Hepatocyte (in vitro differentiated cells): ENCODE results near the gene MICU1.

Experiments
- EZH2 ChIP-seq: fragments of 200-600 bp; sonication (generic); IDR thresholded peaks from 2 replicates; pipeline ENCODE4 v1.6.1; 2016; ENCODE audit warnings: antibody characterized with exemption, mild to moderate bottlenecking, borderline replicate concordance
- EZH2phosphoT487 ChIP-seq: fragments of 200-600 bp; sonication (generic); IDR thresholded peaks from one replicate; pipeline ENCODE4 v1.6.1; 2018; ENCODE audit warnings: antibody characterized with exemption, mild to moderate bottlenecking, low read depth, moderate library complexity; ENCODE audit not compliant: unreplicated experiment, severe bottlenecking
- TF ChIP-seq, protein P1 (sequence below): fragments of 200-600 bp; sonication (generic); IDR thresholded peaks from 2 replicates; pipeline ENCODE4 v1.5.1; 2016; ENCODE audit warnings: antibody characterized with exemption, mild to moderate bottlenecking; ENCODE audit not compliant: poor library complexity

- TF ChIP-seq, protein P1, sequence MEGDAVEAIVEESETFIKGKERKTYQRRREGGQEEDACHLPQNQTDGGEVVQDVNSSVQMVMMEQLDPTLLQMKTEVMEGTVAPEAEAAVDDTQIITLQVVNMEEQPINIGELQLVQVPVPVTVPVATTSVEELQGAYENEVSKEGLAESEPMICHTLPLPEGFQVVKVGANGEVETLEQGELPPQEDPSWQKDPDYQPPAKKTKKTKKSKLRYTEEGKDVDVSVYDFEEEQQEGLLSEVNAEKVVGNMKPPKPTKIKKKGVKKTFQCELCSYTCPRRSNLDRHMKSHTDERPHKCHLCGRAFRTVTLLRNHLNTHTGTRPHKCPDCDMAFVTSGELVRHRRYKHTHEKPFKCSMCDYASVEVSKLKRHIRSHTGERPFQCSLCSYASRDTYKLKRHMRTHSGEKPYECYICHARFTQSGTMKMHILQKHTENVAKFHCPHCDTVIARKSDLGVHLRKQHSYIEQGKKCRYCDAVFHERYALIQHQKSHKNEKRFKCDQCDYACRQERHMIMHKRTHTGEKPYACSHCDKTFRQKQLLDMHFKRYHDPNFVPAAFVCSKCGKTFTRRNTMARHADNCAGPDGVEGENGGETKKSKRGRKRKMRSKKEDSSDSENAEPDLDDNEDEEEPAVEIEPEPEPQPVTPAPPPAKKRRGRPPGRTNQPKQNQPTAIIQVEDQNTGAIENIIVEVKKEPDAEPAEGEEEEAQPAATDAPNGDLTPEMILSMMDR = no peak
- TF ChIP-seq EZH2phosphoT487 (no peak), EZH2 (no peak)
These were observed 277.6 kb downstream of the MICU1 start for GRCh38 chr10:72348282-72348681.
